Kidney (tissue), 14 donors: Measurements from ENCODE around the gene PEX5L. TPM values are rescaled to one million over a fixed set of nuclear protein-coding genes. Genes with fewer than 3 reads are reported as not detected.

Experiments used
- DNase-seq, 5 donors: peaks; one replicate each; pipeline ENCODE4 v3.0.0-alpha.2; 2013 to 2020
- FAIRE-seq: peaks from 2 replicates; lab custom pipeline; 2012; peaks lifted over from hg19 to GRCh38; lab: Jason Lieb, UNC
- H3K27ac ChIP-seq, 2 donors: one replicate each; pipeline ENCODE4 v1.7.0; 2013; ENCODE audit warnings: low read depth in 2 of 2, low read length in 2 of 2, inconsistent platforms in 1 of 2
- H3K27me3 ChIP-seq: one replicate; pipeline ENCODE4 v1.7.1; 2013; ENCODE audit warnings: low read length, inconsistent platforms; ENCODE audit not compliant: control insufficient read depth, insufficient read depth
- H3K36me3 ChIP-seq, 3 donors: one replicate each; pipeline versions ENCODE4 v1.7.0 to v1.7.1; 2013; ENCODE audit warnings: low read length in 3 of 3, control low read depth in 1 of 3, inconsistent platforms in 1 of 3; ENCODE audit not compliant: insufficient read depth in 3 of 3, control insufficient read depth in 2 of 3
- H3K4me1 ChIP-seq, 3 donors: one replicate each; pipeline versions ENCODE4 v1.7.0 to v1.7.1; 2013; ENCODE audit warnings: low read length in 3 of 3, inconsistent platforms in 1 of 3, low read depth in 1 of 3; ENCODE audit not compliant: control insufficient read depth in 2 of 3, insufficient read depth in 2 of 3
- H3K4me3 ChIP-seq, 3 donors: one replicate each; pipeline versions ENCODE4 v1.7.0 to v1.8.1; 2013; ENCODE audit warnings: low read length in 3 of 3, control low read depth in 1 of 3, inconsistent platforms in 1 of 3
- H3K9ac ChIP-seq, 3 donors: one replicate each; pipeline versions ENCODE4 v1.7.0 to v1.7.1; 2013; ENCODE audit warnings: low read length in 3 of 3, control low read depth in 1 of 3, inconsistent platforms in 1 of 3
- H3K9me3 ChIP-seq, 3 donors: one replicate each; pipeline versions ENCODE4 v1.7.0 to v1.7.1; 2013; ENCODE audit warnings: low read length in 3 of 3, control low read depth in 1 of 3, inconsistent platforms in 1 of 3; ENCODE audit not compliant: control insufficient read depth in 2 of 3, insufficient read depth in 1 of 3
- CTCF ChIP-seq: IDR thresholded peaks from 3 replicates; pipeline ENCODE4 v1.5.1; 2012; ENCODE audit warnings: mild to moderate bottlenecking, moderate library complexity, borderline replicate concordance; ENCODE audit not compliant: insufficient read depth; ENCODE audit errors: extremely low read depth
- intact Hi-C: fragments of 100-400 bp; cut with DNase I; formaldehyde crosslinking; loops from one replicate; pipeline ENCODE4 v1.11.1; 2022
- polyA plus RNA-seq: library from polyadenylated mRNA; stranded (reverse); fragments of 350-450 nt; fragmentation: Illumina TruSeq; extraction: RNeasy Lipid Tissue Mini Kit (QIAGEN cat#74804); gene quantifications from one replicate; pipeline ENCODE4 v1.2.3, GENCODE V29; 2014; ENCODE audit warnings: low read depth, low replicate concordance; ENCODE audit not compliant: insufficient read depth
- total RNA-seq: library from RNA; stranded (reverse); fragmentation: NEBNext Ultra II Directional; extraction: Animal tissue kit (Norgen Biotek cat#: 25700); gene quantifications from one replicate; pipeline ENCODE4 v1.2.1, GENCODE V29; 2021
- donor health status: control.
- donor health status: control.
- donor health status: control.
- donor health status: control.
- donor health status: control.
- donor health status: DM: yes; HTN: yes; CAD: no.
- donor health status: Normal renal cell carcinoma (clear cell type).

PEX5L gene
- total and polyA plus RNA-seq, 2 donors from 2014 or later, result 0.32 TPM; not detected in 1

DNA sequence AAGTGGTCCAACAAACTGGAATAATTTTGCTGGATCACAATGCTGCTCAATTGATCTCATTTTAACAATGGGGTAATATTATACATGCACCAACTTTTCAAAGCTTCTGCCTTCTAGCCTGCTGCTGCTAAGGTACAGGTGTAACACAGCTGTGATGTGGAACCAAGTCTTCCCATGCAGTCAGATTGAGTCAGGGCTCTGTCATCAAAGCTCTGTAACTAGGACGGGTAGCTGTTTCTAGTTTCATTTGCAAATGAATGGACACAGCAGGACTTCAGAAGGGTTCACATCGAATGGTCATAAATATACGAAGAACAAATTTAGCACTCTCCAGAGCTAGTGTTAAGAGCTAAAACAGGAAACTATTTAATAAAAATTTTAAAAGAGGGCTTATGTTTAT, 194.7 kb downstream of the PEX5L start:
- Histone ChIP-seq H3K36me3 (no peaks in the 10 kb centered on the region), H3K27ac (no peak overlapping the region), H3K4me3 (no peak overlapping the region), H3K4me1 (no peaks in the 10 kb centered on the region), H3K27me3 (no peaks in the 10 kb centered on the region), H3K9ac (no peak overlapping the region), H3K9me3 (no peaks in the 10 kb centered on the region)
- FAIRE-seq (no peak), DNase-seq (no peak)
- intact Hi-C loops, result no loop called here
- no peak for TF ChIP-seq CTCF

GRCh38 chr3:179840985-179841384, 195.8 kb downstream of the PEX5L start:
- intact Hi-C loops, result no loop called here
- Histone ChIP-seq H3K4me1 (no peaks in the 10 kb centered on the region), H3K9ac (no peak overlapping the region), H3K27ac (no peak overlapping the region), H3K27me3 (no peaks in the 10 kb centered on the region), H3K36me3 (no peaks in the 10 kb centered on the region), H3K9me3 (no peaks in the 10 kb centered on the region), H3K4me3 (no peak overlapping the region)
- no peak for TF ChIP-seq CTCF
- DNase-seq (no peak), FAIRE-seq (no peak)

- H3K27me3 ChIP-seq, result no peaks in the 10 kb centered on the region
- DNase-seq (no peak), FAIRE-seq (no peak)
- no peaks in the 10 kb centered on the region for H3K4me1 ChIP-seq
- H3K9me3 ChIP-seq, result no peaks in the 10 kb centered on the region
- H3K9ac ChIP-seq, result no peak overlapping the region
- no peaks in the 10 kb centered on the region for H3K36me3 ChIP-seq
- H3K27ac ChIP-seq, result no peak overlapping the region
- H3K4me3 ChIP-seq, result no peak overlapping the region
- TF ChIP-seq CTCF, result no peak
- intact Hi-C loops, result no loop called here
These were observed 199.4 kb downstream of the PEX5L start for GRCh38 chr3:179837374-179837773.

DNA sequence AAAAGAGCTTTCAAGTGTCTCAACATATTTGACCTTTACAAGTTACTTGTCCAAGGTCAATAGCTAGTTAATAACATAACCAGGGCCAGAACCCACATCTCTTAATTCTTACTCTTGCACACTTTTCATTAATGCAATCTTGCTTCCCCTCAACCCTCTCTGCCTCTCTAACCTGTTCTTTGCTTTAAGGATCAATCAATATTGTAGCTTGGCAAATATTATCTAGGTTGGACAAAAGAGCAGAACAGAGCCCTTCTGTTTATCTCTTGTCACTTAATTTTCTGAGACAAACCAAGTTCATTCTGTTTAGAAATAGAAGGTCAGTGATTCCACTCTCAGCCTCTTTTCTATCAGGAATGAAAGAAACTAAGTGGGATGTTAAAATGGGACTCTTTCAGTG, 203.4 kb downstream of the PEX5L start:
- intact Hi-C loops, result no loop called here
- Histone ChIP-seq H3K4me1 (no peaks in the 10 kb centered on the region), H3K36me3 (no peaks in the 10 kb centered on the region), H3K9ac (no peak overlapping the region), H3K27me3 (no peaks in the 10 kb centered on the region), H3K9me3 (no peaks in the 10 kb centered on the region), H3K27ac (no peak overlapping the region), H3K4me3 (no peak overlapping the region)
- DNase-seq (no peak), FAIRE-seq (no peak)
- TF ChIP-seq CTCF, result no peak
